Testis (tissue), 3 donors: ENCODE data around the gene ZNF211. TPM values are rescaled to one million over a fixed set of nuclear protein-coding genes. Genes with fewer than 3 reads are reported as not detected.

ENCODE experiments used
- DNase-seq: peaks from one replicate; pipeline ENCODE4 v3.0.0-alpha.2; 2019
- H3K27ac ChIP-seq, 2 donors: fragments of 200-600 bp; sonication (generic); one replicate each; pipeline ENCODE4 v1.5.1; 2019
- H3K27me3 ChIP-seq: fragments of 200-600 bp; sonication (generic); one replicate; pipeline ENCODE4 v1.5.1; 2019
- H3K36me3 ChIP-seq: fragments of 200-600 bp; sonication (generic); one replicate; pipeline ENCODE4 v1.5.1; 2017; ENCODE audit warnings: low read depth; ENCODE audit errors: missing control alignments
- H3K4me1 ChIP-seq: fragments of 200-600 bp; sonication (generic); one replicate; pipeline ENCODE4 v1.5.1; 2019
- H3K4me3 ChIP-seq, 2 donors: fragments of 200-600 bp; sonication (generic); one replicate each; pipeline ENCODE4 v1.5.1; 2017 to 2019
- H3K9me3 ChIP-seq: fragments of 200-600 bp; sonication (generic); one replicate; pipeline ENCODE4 v1.5.1; 2017
- POLR2A ChIP-seq: fragments of 450-650 bp; IDR thresholded peaks from one replicate; pipeline ENCODE4 v1.6.1; 2017; ENCODE audit warnings: antibody characterized with exemption, mild to moderate bottlenecking, moderate library complexity
- WGBS, 2 donors: methylation state at CpG; one replicate each; pipeline ENCODE4 v1.1.5; 2018; 5-methylcytosine and 5-hydroxymethylcytosine counted together
- intact Hi-C: fragments of 100-400 bp; cut with DNase I; formaldehyde crosslinking; loops from one replicate; pipeline ENCODE4 v1.15.1; 2023; ENCODE audit warnings: low total_unique reads
- polyA plus RNA-seq: library from polyadenylated mRNA; stranded (reverse); fragments of 350-450 nt; fragmentation: Illumina TruSeq; extraction: RNeasy Lipid Tissue Mini Kit (QIAGEN cat#74804); gene quantifications from one replicate; pipeline ENCODE4 v1.2.3, GENCODE V29; 2014; ENCODE audit warnings: low read depth, low replicate concordance; ENCODE audit not compliant: insufficient read depth
- total RNA-seq, 2 donors: library from RNA; depleted of rRNA; stranded (reverse); fragments of >200 nt; gene quantifications; one replicate each; pipeline ENCODE4 v1.2.3, GENCODE V29; 2016
- TF ChIP-seq, protein P1 (sequence below), 3 experiments: fragments of 450-650 bp in 2 of 3; fragments of 200-600 bp in 1 of 3; sonication (generic) in 1 of 3; IDR thresholded peaks; one replicate each; pipeline ENCODE4 v1.5.1; 2016 to 2019; ENCODE audit warnings: antibody characterized with exemption in 3 of 3, mild to moderate bottlenecking in 2 of 3, moderate library complexity in 1 of 3

ZNF211 gene
- total and polyA plus RNA-seq, 3 donors from 2014 or later: 11.1 to 18.6 (median 16.9) TPM

DNA sequence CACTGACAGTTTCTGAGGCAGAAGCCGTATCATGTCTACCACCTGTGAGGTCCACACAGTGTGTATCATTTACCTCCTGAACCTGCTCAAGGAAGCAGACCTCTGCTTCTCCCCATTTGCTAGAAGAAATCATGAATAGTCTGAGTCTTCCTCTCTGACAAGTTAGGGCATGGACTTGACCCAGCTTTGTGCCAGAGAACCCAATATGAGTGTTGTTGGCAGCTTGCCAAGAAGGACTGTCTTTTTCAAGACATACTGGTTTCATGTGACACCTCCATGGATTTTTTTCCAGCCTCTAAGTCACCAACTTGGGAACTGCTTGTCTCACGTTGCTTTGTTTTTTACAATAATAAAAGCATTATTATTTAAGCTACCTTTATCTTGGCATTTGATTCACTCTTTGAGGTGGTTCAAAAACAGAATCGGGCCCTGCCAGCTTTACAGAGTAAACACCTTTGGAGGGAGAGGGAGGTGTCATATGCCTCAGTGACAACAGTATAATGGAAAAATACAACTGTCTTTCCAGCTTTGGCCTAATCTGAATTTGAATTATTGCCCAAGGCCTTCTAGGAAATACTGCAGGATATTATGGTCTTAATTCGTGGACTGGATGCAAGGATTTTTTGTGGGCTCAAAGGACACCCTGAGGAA is 9.6 kb downstream of the ZNF211 start:
- intact Hi-C loops: no loop called here
- H3K4me3 ChIP-seq: no peak overlapping the region
- no peak for DNase-seq
- WGBS, 2 donors: 94% methylated on average over 4 of the region's 4 CpGs
- H3K27ac ChIP-seq: no peak overlapping the region
- TF ChIP-seq, protein P1, sequence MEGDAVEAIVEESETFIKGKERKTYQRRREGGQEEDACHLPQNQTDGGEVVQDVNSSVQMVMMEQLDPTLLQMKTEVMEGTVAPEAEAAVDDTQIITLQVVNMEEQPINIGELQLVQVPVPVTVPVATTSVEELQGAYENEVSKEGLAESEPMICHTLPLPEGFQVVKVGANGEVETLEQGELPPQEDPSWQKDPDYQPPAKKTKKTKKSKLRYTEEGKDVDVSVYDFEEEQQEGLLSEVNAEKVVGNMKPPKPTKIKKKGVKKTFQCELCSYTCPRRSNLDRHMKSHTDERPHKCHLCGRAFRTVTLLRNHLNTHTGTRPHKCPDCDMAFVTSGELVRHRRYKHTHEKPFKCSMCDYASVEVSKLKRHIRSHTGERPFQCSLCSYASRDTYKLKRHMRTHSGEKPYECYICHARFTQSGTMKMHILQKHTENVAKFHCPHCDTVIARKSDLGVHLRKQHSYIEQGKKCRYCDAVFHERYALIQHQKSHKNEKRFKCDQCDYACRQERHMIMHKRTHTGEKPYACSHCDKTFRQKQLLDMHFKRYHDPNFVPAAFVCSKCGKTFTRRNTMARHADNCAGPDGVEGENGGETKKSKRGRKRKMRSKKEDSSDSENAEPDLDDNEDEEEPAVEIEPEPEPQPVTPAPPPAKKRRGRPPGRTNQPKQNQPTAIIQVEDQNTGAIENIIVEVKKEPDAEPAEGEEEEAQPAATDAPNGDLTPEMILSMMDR (IDR thresholded peaks at IDR 0.05): no peak
- no peak for TF ChIP-seq POLR2A
- H3K4me1 ChIP-seq: no peaks in the 10 kb centered on the region
- no peaks in the 10 kb centered on the region for H3K27me3 ChIP-seq
- H3K36me3 ChIP-seq: peaks cover 5% of the 10 kb centered on the region
- H3K9me3 ChIP-seq: no peaks in the 10 kb centered on the region

DNA sequence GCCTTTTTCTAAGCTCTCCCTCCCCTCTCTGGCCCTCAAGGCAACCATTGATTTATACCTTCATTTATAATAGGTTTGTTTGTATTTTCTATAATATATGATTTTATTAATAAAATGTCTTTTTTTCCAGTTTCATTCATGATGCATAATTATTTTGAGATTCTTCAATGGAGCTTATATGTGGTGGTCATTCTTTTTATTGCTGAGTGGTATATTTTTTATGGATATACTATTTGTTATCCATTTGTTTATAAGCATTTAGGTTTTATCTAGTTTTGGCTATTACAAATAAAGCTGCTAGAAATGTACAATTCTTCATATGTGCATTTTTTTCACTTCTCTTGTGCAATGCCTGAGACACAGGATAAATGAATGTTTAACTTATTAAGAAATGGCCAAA is 10.8 kb downstream of the ZNF211 start:
- H3K4me1 ChIP-seq: no peaks in the 10 kb centered on the region
- no peaks in the 10 kb centered on the region for H3K27me3 ChIP-seq
- no peak for DNase-seq
- TF ChIP-seq, protein P1 (IDR thresholded peaks at IDR 0.05): no peak
- TF ChIP-seq POLR2A: no peak
- H3K9me3 ChIP-seq: no peaks in the 10 kb centered on the region
- H3K36me3 ChIP-seq: peaks cover 5% of the 10 kb centered on the region
- intact Hi-C loops: no loop called here
- no peak overlapping the region for H3K4me3 ChIP-seq
- no peak overlapping the region for H3K27ac ChIP-seq

DNA sequence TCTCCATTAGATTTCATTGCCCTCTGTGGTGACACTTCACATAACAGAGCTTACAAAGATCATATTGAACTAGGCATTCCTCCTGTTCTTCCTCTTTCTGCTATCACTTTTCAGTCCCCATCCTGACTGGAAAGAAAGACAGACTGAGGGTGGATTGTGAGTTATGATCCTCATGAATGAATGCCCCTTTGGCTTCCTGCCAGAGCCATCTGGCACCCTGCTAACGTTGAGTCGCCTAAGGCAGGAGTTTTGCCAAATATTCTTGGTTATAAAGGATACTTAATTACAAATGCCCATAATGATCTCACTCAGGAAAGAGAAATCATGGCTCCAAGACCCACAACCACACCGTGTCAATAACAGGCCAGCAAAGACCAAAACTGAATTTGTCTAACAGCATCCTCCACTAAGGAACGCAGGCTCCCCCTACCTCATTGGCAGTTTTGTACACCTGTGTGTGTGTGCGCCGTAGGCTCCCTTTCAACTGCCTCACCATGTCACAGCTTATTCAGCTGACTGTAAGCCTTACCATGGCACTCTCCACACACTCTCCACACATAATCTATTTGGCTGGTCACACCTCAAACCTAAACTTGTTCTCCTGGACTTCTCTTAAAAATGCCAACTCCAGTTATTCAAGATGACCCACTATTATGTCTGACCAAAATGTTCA is 15.5 kb downstream of the ZNF211 start:
- intact Hi-C loops: no loop called here
- WGBS, 2 donors: 66 to 67% methylated on average over 6 of the region's 6 CpGs
- no peaks in the 10 kb centered on the region for H3K27me3 ChIP-seq
- DNase-seq: peak; percentile 55
- H3K36me3 ChIP-seq: no peaks in the 10 kb centered on the region
- TF ChIP-seq, protein P1 (IDR thresholded peaks at IDR 0.05): no peak
- no peak for TF ChIP-seq POLR2A
- no peaks in the 10 kb centered on the region for H3K4me1 ChIP-seq
- H3K27ac ChIP-seq: no peak overlapping the region
- no peak overlapping the region for H3K4me3 ChIP-seq
- no peaks in the 10 kb centered on the region for H3K9me3 ChIP-seq

DNA sequence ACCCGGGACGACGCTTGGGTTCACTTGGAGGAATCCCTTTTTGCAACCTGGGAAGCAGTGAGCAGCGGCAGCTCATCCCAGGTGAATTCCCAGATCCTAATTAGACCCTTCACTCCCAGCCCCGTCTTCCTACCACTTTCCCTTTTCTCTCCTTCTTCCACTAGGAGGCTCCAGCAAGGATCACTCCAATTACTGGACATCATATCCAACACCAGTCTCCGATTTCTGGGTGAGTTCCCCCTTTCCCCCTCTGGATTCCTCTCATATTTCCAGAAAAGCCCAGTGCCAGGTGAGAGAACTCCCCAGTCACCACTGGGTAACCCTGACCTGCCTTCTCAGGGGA is 18.7 kb downstream of the ZNF211 start:
- no peaks in the 10 kb centered on the region for H3K36me3 ChIP-seq
- H3K9me3 ChIP-seq: no peaks in the 10 kb centered on the region
- 53 to 55% methylated on average over 6 of the region's 6 CpGs for WGBS, 2 donors
- DNase-seq: no peak
- TF ChIP-seq, protein P1 (IDR thresholded peaks at IDR 0.05): no peak
- no peak for TF ChIP-seq POLR2A
- no peaks in the 10 kb centered on the region for H3K4me1 ChIP-seq
- H3K27ac ChIP-seq: no peak overlapping the region
- intact Hi-C loops: no loop called here
- no peak overlapping the region for H3K4me3 ChIP-seq
- no peaks in the 10 kb centered on the region for H3K27me3 ChIP-seq

DNA sequence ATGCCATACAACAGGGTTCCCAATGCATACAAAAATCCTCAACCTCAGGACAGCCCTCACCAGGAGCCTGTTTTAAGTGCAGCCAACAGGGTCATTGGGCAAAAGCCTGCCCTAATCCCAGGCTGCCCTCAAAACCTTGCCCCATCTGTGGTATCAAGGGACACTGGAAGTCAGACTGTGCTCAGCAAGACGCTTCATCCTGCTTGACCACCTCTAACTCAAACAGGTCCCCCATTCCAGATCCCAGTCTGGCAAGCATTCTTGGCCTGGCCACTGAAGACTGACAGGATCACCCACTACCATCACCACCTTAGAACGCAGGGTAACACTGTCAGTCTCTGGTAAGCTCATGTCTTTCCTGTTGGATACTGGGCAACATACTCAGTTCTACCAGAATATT is 20.7 kb downstream of the ZNF211 start:
- no peak for TF ChIP-seq POLR2A
- TF ChIP-seq, protein P1 (IDR thresholded peaks at IDR 0.05): no peak
- 92 to 97% methylated on average over 1 to 2 of the region's 2 CpGs for WGBS, 2 donors
- H3K9me3 ChIP-seq: no peaks in the 10 kb centered on the region
- intact Hi-C loops: no loop called here
- no peaks in the 10 kb centered on the region for H3K27me3 ChIP-seq
- no peaks in the 10 kb centered on the region for H3K4me1 ChIP-seq
- H3K27ac ChIP-seq: no peak overlapping the region
- H3K4me3 ChIP-seq: no peak overlapping the region
- no peaks in the 10 kb centered on the region for H3K36me3 ChIP-seq
- DNase-seq: no peak
